Measurements from ENCODE around the gene OR51D1.

Gene OR51D1

GRCh38 chr11:4684631-4685285, 47.5 kb downstream of the OR51D1 start:
- H3K4me3 ChIP-seq (replicated peaks; ENCODE audit: insufficient read depth, low read length), result no peak overlapping the region
- no peak for TF ChIP-seq GABPA (IDR thresholded peaks at IDR 0.05; ENCODE audit: low read depth)
- TF ChIP-seq SPI1 (IDR thresholded peaks at IDR 0.05; ENCODE audit: borderline replicate concordance, low read depth), result no peak
- no peak for TF ChIP-seq CTCF (IDR thresholded peaks at IDR 0.05; ENCODE audit: insufficient read depth, low read length)
- TF ChIP-seq REST (IDR thresholded peaks at IDR 0.05; ENCODE audit: insufficient replicate concordance, low read depth), result no peak
- no peak for DNase-seq (ENCODE audit: low read depth in 1 of 2, low spot score in 1 of 2)
- no peak overlapping the region for H3K27ac ChIP-seq (replicated peaks)
- H3K27me3 ChIP-seq (ENCODE audit: insufficient read depth, poor library complexity, severe bottlenecking), result peaks cover 4% of the 10 kb centered on the region
